Parathyroid adenoma (tissue), 2 donors: Measurements from ENCODE around the gene BSDC1.
"Not testable (repeated sequence)": the region's sequence is repeated elsewhere in the genome, so short reads cannot be mapped to it uniquely, and the experiment has no call there.

Source experiments
- H2AFZ ChIP-seq: fragments of 300-600 bp; sonication (generic); one replicate; pipeline ENCODE4 v1.7.0; 2017; ENCODE audit warnings: antibody characterized with exemption, mild to moderate bottlenecking
- H3K27ac ChIP-seq: fragments of 300-600 bp; sonication (generic); one replicate; pipeline ENCODE4 v1.7.0; 2017
- H3K27me3 ChIP-seq: fragments of 300-600 bp; sonication (generic); one replicate; pipeline ENCODE4 v1.7.0; 2017; ENCODE audit warnings: low read length; ENCODE audit not compliant: control insufficient read depth, insufficient read depth
- H3K36me3 ChIP-seq: fragments of 300-600 bp; sonication (generic); one replicate; pipeline ENCODE4 v1.7.0; 2017; ENCODE audit warnings: low read length; ENCODE audit not compliant: control insufficient read depth, insufficient read depth
- H3K4me1 ChIP-seq: fragments of 300-600 bp; sonication (generic); one replicate; pipeline ENCODE4 v1.7.0; 2017; ENCODE audit warnings: control low read depth
- H3K4me2 ChIP-seq: fragments of 300-600 bp; sonication (generic); one replicate; pipeline ENCODE4 v1.7.0; 2017; ENCODE audit warnings: low read length
- H3K4me3 ChIP-seq: fragments of 300-600 bp; sonication (generic); one replicate; pipeline ENCODE4 v1.7.0; 2017; ENCODE audit warnings: low read depth, low read length
- H3K79me2 ChIP-seq: fragments of 300-600 bp; sonication (generic); one replicate; pipeline ENCODE4 v1.7.0; 2017; ENCODE audit warnings: control low read depth
- H3K9ac ChIP-seq: fragments of 300-600 bp; sonication (generic); one replicate; pipeline ENCODE4 v1.7.0; 2017; ENCODE audit warnings: mild to moderate bottlenecking
- H3K9me3 ChIP-seq: fragments of 300-600 bp; sonication (generic); one replicate; pipeline ENCODE4 v1.7.0; 2017; ENCODE audit warnings: low read length; ENCODE audit not compliant: control insufficient read depth
- TF ChIP-seq, protein P1 (sequence below): fragments of 300-600 bp; sonication (generic); IDR thresholded peaks from one replicate; pipeline ENCODE4 v1.7.0; 2017; ENCODE audit warnings: antibody characterized with exemption, mild to moderate bottlenecking
- donor health status: primary hyperparathyroidism.

The BSDC1 gene

DNA sequence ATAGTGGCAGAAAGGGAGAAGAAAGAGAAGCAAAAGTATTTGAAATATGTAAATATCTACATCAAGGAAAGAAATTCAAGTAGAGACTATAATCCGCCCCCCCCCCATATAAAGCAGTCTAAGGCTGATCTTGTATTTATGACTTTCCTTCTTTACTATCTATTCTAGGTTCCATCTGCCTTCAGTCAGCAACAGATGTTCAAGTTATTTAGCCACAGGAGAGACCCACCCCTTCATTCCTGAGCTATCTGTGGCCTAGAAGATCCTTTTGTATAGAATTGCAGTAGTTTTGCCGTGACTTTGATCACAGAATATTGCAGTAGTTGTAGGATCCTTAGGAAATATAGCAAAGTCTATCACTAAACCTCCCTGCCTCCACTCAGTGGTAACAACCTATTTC lies 10.7 kb upstream of the BSDC1 start:
- Histone ChIP-seq H3K79me2 (no peaks in the 10 kb centered on the region), H3K27ac (no peak overlapping the region), H2AFZ (no peak overlapping the region), H3K4me2 (no peak overlapping the region), H3K27me3 (no peaks in the 10 kb centered on the region), H3K36me3 (no peaks in the 10 kb centered on the region), H3K4me3 (no peak overlapping the region), H3K9ac (no peak overlapping the region), H3K9me3 (no peaks in the 10 kb centered on the region), H3K4me1 (no peaks in the 10 kb centered on the region)
- TF ChIP-seq, protein P1, sequence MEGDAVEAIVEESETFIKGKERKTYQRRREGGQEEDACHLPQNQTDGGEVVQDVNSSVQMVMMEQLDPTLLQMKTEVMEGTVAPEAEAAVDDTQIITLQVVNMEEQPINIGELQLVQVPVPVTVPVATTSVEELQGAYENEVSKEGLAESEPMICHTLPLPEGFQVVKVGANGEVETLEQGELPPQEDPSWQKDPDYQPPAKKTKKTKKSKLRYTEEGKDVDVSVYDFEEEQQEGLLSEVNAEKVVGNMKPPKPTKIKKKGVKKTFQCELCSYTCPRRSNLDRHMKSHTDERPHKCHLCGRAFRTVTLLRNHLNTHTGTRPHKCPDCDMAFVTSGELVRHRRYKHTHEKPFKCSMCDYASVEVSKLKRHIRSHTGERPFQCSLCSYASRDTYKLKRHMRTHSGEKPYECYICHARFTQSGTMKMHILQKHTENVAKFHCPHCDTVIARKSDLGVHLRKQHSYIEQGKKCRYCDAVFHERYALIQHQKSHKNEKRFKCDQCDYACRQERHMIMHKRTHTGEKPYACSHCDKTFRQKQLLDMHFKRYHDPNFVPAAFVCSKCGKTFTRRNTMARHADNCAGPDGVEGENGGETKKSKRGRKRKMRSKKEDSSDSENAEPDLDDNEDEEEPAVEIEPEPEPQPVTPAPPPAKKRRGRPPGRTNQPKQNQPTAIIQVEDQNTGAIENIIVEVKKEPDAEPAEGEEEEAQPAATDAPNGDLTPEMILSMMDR = no peak

DNA sequence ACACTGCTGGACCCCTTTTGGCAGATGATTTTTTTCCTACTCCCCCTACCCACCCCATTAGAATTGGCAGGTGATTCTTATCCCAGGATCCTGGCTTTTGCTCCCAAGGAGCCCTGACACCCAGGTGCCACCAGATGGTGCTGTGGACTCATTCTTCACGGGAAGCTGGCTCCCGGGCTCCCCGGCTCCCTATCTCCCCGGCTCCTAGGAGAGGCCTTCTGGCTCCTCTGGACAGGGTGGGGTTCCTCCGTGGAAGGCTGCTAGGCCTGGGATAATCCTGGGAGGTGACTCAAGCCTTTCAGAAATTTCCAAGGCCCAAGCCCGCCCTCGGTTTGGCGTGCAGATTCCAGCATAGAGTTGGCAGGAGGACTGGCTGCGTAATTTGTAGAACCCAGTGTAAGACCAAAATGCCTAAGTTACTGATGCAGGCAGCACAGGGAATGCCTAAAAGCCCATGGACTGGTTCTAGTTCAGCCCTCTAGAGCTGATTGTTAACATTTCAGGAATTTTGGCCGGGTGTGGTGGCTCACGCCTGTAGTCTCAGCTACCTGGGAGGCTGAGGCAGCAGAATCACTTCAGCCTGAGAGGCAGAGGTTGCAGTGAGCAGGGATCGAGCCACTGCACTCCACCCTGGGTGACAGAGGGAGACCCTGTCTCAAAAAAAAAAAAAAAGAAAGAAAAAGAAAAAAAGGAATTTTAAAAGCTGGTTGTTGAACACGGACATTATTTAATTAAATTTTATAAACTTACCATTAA lies 6.8 kb upstream of the BSDC1 start:
- H3K4me3 ChIP-seq = no peak overlapping the region
- H3K9ac ChIP-seq = no peak overlapping the region
- H3K27ac ChIP-seq = no peak overlapping the region

DNA sequence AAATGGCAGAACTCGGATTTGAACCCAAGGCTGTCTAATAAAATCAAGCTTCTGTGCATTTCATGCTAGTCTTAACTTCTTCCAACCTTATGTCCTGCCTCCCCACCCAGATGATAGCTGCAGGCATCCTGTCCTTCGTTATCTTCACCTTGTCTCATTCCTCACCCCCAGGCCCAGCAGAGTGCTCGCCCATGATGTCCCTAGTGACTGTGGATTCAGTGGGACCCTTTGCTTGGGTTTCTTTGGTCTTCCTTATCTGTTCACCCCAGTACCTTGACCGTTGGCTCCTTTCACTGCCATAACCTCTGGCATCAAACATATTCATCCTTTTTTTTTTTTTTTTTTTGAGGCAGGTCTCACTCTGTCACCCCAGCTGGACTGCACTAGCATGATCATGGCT lies 5.6 kb upstream of the BSDC1 start:
- no peak overlapping the region for H3K27ac ChIP-seq
- no peak overlapping the region for H3K4me2 ChIP-seq
- H3K9me3 ChIP-seq = no peaks in the 10 kb centered on the region
- no peaks in the 10 kb centered on the region for H3K4me1 ChIP-seq
- no peak overlapping the region for H3K9ac ChIP-seq
- no peaks in the 10 kb centered on the region for H3K79me2 ChIP-seq
- no peaks in the 10 kb centered on the region for H3K27me3 ChIP-seq
- H2AFZ ChIP-seq = no peak overlapping the region
- TF ChIP-seq, protein P1 = no peak
- no peak overlapping the region for H3K4me3 ChIP-seq
- H3K36me3 ChIP-seq = no peaks in the 10 kb centered on the region

More for the DNA sequence above, 6.8 kb upstream of the BSDC1 start:
- no peaks in the 10 kb centered on the region for H3K36me3 ChIP-seq
- H3K27me3 ChIP-seq = no peaks in the 10 kb centered on the region
- TF ChIP-seq, protein P1 = peak; percentile 77
- no peaks in the 10 kb centered on the region for H3K79me2 ChIP-seq
- H3K4me1 ChIP-seq = no peaks in the 10 kb centered on the region
- H3K9me3 ChIP-seq = no peaks in the 10 kb centered on the region
- H3K4me2 ChIP-seq = no peak overlapping the region
- peak overlapping the region; percentile 91 for H2AFZ ChIP-seq

DNA sequence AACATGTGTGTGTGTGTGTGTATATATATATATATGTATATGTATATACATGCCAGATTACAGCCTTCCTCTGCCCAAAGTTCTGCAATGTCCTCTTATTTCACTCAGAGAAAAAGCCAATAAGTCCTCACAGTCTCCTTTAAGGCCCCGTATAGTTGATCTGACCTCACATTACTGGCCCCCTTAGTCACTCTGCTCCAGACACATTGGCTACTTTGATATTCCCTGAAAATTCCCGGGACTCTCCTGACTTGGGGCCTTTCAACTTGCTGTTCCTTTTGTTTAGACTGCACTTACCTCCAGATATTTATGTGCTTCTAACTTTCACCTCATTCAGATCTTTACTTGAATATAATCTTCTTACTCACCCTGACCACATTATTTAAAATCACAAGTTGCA lies 4.2 kb upstream of the BSDC1 start:
- no peak overlapping the region for H3K27ac ChIP-seq
- H3K36me3 ChIP-seq = no peaks in the 10 kb centered on the region
- H3K9me3 ChIP-seq = no peaks in the 10 kb centered on the region
- H3K79me2 ChIP-seq = no peaks in the 10 kb centered on the region
- no peak overlapping the region for H3K9ac ChIP-seq
- H3K4me1 ChIP-seq = no peaks in the 10 kb centered on the region
- TF ChIP-seq, protein P1 = no peak
- H3K27me3 ChIP-seq = no peaks in the 10 kb centered on the region
- H3K4me2 ChIP-seq = no peak overlapping the region
- no peak overlapping the region for H3K4me3 ChIP-seq
- H2AFZ ChIP-seq = no peak overlapping the region

DNA sequence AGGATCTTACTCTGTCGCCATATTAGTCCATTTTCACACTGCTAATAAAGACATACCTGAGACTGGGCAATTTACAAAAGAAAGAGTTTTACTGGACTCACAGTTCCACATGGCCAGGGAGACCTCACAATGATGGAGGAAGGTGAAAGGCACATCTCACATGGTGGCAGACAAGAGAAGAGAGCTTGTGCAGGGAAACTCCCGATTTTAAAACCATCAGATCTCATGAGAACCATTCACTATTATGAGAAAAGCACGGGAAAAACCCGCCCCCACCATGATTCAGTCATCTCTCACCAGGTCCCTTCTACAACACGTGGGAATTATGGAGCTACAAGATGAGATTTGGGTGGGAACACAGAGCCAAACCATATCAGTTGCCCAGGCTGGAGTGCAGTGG lies 2.3 kb upstream of the BSDC1 start:
- not testable (repeated sequence) for H3K4me2 ChIP-seq, H3K36me3 ChIP-seq, H2AFZ ChIP-seq, H3K9me3 ChIP-seq, H3K27ac ChIP-seq, H3K4me3 ChIP-seq, H3K9ac ChIP-seq, H3K27me3 ChIP-seq, H3K4me1 ChIP-seq
- H3K79me2 ChIP-seq = peaks cover 12% of the 10 kb centered on the region
